Hematopoietic multipotent progenitor cell treated with erythropoietin and hydrocortisone succinate and interleukin-3 and kit ligand, for 4 days (in vitro differentiated cells): Measurements from ENCODE around the gene MS4A15.
"Not testable (repeated sequence)": the region's sequence is repeated elsewhere in the genome, so short reads cannot be mapped to it uniquely, and the experiment has no call there.

Experiments used
- DNase-seq: peaks from one replicate; pipeline ENCODE4 v3.0.0-alpha.2; 2015

Gene MS4A15, protein sequence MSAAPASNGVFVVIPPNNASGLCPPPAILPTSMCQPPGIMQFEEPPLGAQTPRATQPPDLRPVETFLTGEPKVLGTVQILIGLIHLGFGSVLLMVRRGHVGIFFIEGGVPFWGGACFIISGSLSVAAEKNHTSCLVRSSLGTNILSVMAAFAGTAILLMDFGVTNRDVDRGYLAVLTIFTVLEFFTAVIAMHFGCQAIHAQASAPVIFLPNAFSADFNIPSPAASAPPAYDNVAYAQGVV

DNA sequence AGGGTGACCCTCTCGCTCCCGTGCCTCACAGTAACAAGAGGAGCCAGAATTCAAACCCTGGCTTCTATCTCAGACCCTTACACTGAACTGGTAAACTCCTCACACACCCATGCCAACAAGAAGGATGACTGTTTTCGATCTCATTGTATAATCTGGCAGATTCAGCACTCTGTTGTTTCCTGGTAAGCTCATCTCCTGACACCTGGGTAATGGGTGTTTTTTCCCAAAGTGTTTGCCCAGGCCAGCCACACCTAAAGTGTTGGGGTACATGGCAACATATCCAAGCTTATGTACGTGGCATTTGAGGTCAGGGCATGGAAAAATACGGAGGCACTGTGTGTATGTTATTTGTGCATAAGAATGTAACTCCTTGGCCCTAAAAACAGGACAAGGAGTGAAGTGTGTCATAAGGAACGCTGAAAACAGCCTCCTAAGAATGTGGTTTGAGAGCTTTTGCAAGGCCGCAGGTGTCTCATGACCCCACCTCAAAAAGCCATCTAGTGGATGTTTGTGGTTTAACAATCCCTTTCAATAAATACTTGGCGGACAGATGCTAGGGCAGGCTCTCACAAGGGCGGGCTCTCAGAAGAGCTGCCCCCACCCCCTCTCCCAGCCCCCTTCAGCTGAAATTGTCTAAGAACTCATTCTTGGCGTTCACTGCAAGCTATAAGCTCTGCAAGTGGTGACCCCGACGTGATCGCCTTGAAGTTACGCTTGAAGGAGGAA, at the start of gene MS4A15:
Gene MS4A15, plus strand, starts transcription at position 561 of the 726 bp plus-strand sequence. CDS start 6,867 bp downstream, outside the sequence.
- DNase-seq: peak; percentile 72

DNA sequence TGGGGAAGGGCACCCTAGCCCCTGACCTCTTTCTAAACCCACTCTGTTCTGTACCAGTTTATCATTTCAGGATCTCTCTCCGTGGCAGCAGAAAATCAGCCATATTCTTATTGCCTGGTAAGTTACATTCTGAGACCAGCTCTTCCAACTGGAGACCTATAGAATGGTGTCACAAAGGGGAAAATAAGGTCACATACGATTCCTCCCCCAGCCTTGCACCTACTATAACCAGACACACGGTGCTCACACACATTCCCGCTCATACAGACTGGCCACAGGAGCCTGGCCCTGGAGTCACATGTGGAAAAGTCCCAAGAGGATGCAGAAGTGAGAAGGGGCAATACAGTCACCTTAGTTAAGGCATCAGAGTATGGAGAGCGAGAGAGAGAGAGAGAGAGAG, 49.7 kb upstream of the MS4A15 start:
- DNase-seq: no peak

- no peak for DNase-seq
Measured at GRCh38 chr11:60710482-60710881, 46.2 kb upstream of the MS4A15 start.

DNA sequence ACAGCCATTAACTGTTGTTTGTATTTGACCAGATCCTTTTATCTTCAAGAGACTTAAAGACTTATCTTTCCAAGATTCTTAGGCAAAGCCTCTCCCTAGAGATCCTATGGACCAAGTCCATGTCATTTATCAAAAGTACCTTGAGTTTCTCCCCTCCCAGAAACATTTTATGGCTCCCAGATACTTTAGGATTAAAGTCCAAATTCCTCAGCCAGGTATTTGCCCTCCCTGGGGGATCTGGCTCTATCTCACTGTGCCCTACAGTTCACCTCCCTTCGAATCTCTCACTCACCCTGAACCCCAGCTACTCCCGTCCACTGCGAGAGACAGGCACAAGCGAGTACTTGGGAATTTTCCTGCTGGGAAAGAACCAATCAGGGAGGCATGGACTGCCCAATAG, 45.4 kb upstream of the MS4A15 start:
- no peak for DNase-seq

- not testable (repeated sequence) for DNase-seq
Measured at GRCh38 chr11:60713423-60713822, 43.2 kb upstream of the MS4A15 start.

GRCh38 chr11:60717956-60718355, 38.7 kb upstream of the MS4A15 start:
- no peak for DNase-seq

- DNase-seq: no peak
Measured at GRCh38 chr11:60718524-60719316, 37.9 kb upstream of the MS4A15 start.

GRCh38 chr11:60719391-60719790, 37.3 kb upstream of the MS4A15 start:
- no peak for DNase-seq

DNA sequence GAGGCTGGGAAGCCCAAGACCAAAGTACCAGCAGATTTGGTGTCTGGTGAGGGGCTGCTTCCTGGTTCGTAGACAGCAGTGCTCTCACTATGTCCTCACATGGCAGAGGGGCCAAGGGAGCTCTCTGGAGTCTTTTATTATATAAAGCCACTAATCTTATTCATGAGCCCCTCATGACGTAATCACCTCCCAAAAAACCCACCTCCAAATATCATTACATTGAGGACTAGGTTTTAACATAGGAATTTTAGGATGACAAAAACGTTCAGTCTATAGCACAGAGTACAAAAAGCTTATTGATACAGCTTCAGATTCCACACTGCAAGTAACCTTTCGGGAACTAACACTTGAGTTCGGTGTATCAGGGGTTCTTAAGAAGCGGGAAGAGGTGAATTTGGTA, 36.2 kb upstream of the MS4A15 start:
- DNase-seq: no peak

DNA sequence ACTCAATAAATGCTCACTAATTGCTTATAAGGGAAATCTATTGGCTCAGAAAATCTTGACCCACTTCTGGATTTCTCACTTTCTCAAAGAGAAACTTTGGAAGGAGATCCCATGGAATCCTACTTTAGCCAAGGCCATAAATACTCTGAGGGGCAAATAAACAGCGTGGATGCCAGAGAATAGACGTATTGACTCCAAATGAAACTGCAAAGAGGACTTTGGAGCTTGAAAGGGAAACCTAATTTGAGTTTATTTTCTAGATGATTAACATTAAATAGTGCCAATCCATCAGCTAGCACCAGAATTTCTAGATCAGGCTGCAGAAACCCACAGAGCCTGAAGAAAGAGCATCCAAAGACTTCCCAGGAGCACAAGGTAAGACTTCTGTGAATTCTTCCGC, 32.2 kb upstream of the MS4A15 start, which contains the start of gene MS4A18:
Gene MS4A18, plus strand, starts transcription at position 301 of the 400 bp plus-strand sequence.
- DNase-seq: no peak

GRCh38 chr11:60725592-60725991, 31.1 kb upstream of the MS4A15 start:
- DNase-seq: no peak

GRCh38 chr11:60731586-60731985, 25.1 kb upstream of the MS4A15 start:
- DNase-seq: no peak

DNA sequence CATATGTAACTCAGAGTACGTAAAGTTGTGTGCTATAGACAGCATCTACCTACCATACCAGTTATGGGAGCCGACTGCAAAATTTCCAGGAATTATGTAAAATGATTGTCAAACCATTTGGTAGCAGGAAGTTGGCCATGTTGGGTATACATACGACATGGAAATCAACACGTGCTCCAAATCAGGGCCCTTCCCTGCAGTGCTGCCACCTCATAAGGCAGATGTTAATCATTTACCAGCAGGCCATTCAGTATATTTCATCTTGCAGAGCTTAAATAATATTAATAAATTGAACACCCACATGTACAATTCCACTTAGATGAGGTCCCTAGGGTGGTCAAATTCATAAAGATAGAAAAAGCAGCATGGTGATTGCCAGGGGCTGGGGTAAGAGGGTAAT, 22.4 kb upstream of the MS4A15 start:
- DNase-seq: no peak

GRCh38 chr11:60739114-60739513, 17.6 kb upstream of the MS4A15 start:
- no peak for DNase-seq

DNA sequence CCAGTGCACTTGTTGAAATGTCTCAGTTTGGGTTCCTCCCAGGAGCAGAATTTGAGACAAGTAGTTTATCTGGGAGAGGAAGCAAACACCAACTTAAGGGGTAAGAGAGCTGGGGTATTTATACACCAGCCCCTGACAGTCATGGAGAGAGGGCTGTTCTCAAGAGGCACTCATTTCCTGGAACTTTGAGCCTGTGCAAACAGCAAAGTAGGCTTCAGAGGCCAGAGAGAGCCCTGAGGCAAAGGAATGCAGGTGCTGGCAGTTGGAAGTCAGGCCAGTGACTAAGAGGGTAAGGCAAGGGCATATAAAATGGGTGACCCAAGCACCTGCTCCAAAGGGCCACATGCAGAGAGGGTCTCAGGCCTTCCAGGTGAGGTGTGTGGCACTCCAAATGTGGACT, 16.1 kb upstream of the MS4A15 start:
- no peak for DNase-seq

DNA sequence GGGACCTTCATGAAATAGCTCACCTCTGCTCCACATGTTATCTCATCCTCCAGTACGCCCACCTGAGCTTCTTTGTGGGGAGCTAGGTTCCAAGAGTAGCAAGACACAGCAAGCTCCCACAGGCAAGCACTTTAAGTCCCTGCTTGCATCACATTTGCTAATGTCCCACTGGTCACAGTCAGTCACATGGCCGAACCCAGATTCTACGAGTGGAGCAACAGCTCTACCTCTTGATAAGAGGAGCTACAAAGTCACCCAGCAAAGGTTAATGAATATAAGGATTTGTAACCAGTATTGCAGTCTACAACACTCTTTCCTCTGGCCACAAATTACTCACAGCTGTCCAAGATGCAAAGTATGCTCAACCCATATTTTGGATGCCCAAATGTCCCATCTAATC, 15.2 kb upstream of the MS4A15 start:
- DNase-seq: no peak

DNA sequence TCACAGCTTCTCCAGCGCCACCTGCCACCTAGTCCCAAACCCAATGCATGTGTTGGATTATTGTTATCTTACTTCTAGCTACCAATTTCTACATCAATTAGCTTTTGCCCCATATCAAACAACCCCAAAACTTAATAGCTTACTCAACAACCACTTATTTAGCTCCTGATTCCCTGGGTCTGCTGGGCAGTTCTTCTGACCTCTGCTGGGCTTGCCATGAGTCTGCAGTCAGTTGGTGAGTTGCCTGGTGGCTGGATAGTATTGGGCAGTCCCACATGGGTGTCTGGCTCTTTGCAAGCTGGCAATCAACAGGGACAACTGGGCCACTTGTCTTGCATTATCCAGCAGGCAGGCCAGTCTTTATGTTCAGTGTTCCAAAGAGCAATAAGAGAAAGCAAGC, 13.6 kb upstream of the MS4A15 start:
- no peak for DNase-seq

GRCh38 chr11:60744114-60744513, 12.6 kb upstream of the MS4A15 start:
- DNase-seq: no peak

DNA sequence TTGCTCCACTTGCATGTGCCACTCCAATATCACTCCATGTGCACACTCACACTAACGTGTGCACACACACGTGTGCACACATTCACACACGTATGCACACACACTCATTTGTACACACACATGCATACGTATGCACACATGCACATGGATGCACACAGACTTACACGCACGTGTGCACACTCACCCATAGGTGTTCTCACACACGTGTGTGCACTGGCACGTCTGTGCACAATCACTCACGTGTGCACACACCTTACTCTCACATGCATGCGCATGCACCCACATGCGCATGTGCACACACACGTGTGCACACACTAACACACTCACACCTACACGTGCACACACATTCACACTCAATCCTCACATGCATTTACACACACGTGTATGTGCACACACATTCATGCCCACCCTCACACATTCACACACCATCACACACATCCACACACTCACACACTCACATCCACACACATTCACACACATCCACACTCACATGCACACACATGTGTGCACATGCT, 9.3 kb upstream of the MS4A15 start:
- no peak for DNase-seq

- DNase-seq: no peak
Measured at GRCh38 chr11:60748225-60748624, 8.4 kb upstream of the MS4A15 start.

- DNase-seq: no peak
Measured at GRCh38 chr11:60748821-60749220, 7.8 kb upstream of the MS4A15 start.

DNA sequence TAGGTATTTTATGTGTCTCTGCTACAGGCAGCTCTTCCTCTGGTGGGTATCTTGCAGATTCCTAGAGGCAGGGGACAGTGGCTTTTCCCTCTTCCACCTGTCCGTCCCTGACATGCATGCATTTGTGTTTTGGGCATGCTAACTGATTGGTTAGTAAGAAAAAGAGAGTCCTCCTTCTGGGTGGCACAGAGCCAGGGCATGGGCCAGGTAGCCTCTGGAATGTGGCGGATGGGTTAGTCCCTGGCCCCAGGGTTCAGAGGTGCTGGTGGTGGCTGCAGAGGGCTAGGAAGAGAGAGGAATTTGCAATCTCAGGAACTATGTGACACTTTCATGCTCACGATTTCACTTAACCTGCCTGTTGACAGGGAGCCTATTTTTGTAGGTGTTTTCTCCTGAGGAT, 5.8 kb upstream of the MS4A15 start:
- no peak for DNase-seq

DNA sequence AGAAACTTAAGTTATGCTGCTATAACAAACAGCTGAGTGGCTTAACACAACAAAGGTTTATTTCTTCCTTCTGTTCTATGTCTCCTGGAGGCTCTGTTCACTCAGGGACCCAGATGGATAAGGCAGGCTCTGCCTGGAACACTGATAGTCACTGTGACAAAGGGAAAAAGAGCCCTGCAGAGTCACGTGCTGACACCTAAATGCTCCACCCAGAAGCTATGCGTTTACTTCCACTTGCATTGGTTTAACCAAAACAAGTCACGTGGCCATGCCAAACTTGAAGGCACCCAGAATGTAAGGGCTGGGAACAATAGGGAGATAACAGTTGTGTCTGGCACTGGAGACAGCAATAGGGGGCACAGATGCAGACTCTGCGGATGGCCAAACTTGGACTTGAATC, 3.4 kb upstream of the MS4A15 start:
- DNase-seq: peak; percentile 25

DNA sequence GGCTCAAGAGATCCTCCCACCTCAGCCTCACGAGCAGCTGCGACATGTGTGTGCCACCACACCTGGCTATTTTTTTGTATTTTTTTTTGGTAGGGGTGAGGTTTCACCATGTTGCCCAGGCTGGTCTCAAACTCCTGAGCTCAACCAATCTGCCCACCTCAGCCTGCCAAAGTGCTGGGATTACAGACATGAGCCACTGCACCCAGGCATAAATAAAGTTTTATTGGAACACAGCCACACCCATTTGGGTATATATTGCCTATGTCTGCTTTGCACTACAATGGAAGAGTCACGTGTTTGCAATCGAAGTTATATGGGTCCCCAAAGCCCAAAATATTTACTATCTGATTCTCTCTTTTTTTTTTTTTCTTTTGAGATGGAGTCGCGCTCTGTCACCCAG, 1.8 kb upstream of the MS4A15 start:
- no peak for DNase-seq
